Fibroblast of the conjunctiva (primary cell): ENCODE results near the gene LRRC7.
"Not testable (repeated sequence)": the region's sequence is repeated elsewhere in the genome, so short reads cannot be mapped to it uniquely, and the experiment has no call there.

Experiments
- DNase-seq: peaks from one replicate; pipeline ENCODE4 v3.0.0-alpha.2; 2010; ENCODE audit warnings: low read depth

Gene LRRC7

DNA sequence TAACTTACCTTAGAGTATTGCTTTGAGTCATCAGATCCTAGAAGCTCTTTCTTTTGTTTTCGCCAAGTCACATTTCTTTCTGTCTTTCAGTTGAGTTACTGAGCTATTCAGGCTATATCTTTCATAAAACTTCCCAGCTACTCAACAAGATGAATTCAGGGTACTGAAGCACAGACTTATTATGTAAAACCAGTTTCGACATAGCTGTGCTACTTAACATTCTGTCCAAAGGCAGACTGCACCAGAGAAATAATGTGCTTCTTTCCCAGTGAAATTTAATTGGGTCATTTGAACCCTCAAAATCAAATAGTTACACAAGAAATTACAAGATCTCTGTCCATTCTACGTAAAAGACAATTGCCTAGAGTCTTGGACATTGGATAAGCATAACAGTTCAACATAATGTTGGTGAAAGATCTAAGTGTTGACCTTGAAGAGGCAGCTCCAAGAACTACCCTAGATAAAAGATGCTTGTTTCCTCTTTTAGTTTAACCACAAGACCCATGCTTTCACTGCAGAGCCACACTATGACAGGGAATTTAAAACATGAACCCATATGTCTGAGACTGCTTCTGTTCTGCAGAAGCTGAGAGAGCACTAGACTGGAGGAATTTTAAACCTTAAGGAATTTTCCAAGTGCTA, 474.5 kb downstream of the LRRC7 start:
- DNase-seq = no peak

DNA sequence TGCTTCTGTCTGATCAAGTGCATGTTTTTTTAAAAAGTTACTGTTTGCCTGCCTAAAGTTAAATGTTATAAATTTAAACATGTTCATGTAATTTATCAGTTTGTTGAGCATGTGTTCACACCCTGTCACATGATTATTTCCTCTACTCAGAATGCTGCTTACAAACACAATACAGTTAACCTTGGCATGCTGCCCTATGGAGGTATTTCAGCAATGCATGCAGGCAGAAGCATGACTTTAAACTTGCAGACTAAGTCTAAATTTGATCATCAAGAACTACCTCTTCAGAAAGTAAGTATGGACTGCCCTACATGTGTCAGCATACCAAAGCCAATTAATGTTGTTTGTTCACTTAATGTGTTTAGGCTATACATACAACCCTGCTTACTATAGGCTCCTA, 476.1 kb downstream of the LRRC7 start:
- peak; percentile 53 for DNase-seq

DNA sequence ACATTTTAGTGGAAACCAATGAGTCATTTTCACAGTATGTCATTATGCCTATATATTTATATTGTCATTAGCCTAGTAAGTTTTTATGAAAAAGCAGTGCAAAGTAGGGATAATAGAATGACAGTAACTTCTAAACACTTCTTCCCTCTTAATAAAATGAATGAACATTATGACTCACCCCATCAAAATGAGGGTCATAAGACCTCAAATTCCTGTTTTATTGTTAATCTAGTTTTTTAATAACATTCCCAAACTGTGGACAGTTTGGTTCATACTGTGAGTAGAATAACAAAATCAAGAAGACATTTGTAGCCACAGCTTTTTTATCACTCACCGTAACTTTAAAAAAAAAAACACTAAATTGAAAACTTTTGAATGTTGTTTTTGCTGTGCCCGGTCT, 477.1 kb downstream of the LRRC7 start:
- DNase-seq = peak; percentile 4

DNA sequence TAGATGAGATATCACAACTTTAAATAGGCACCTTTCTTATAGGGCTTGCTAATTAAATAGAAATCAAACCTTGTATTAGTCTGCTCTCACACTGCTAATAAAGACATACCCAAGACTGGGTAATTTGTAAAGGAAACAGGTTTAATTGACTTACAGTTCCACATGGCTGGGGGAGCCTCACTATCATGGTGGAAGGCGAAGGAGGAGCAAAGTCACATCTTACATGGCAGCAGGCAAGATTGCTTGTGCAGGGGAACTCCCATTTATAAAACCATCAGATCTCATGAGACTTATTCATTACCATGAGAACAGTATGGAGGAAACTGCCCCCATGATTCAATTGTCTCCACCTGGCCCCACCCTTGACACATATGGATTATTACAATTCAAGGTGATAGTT, 477.9 kb downstream of the LRRC7 start:
- not testable (repeated sequence) for DNase-seq

GRCh38 chr1:70048336-70049094, 480.8 kb downstream of the LRRC7 start:
- DNase-seq = no peak

DNA sequence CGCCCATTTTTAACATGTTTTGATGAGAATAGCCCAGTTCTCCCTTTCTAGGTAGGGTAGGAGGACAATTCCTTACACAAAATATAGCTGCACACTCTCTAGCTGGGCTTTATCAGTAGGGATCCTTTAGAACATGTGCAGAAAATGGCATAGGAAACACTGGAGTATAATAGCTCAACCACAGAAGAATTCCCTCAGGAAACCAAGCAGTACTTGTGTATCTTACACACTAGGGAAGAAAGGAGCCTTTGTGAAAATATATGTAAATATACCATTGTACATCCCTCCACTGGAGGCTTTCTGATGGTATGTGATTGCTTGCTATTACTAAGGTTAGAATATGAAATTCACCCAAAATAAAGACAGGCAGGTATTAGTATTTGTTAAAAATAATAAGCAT, 484.2 kb downstream of the LRRC7 start:
- no peak for DNase-seq

DNA sequence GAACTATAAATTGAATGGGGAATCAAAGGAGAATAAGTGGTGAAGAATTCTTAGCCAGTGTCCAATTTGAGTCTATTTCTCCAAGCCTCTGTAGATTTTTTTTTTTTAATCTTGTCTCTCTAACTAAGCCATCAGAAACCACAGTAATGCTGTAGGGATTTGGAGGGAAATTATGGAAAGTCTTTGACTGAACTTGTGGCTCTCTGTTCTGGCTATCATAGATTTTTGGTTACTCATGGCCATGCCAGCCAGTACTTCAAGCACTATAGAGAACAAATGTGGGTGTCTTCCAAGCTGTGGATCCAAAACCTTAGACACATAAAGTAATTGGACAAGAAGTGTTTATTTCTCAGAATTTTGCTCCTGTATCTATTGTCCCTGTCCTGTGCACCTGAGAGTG, 489.8 kb downstream of the LRRC7 start:
- no peak for DNase-seq

DNA sequence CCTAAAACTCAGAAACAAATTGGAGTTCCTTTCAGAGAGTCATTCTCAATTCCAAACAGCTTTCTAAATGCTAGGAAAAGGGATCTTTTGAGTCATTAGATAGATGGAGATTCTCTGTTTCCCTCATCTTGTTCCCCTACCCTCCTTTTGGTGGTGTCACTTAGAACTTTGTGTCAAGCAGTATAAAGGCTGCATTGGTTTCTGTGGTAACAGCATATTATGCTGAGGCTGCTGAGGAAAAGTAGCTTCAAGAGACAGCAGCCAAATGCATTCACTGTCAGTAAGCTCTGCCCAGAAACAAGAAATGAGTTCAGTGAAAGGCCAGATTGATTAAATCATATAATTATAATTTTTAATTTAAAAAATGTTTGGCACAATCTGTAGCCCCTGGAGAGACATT, 493.5 kb downstream of the LRRC7 start:
- no peak for DNase-seq

DNA sequence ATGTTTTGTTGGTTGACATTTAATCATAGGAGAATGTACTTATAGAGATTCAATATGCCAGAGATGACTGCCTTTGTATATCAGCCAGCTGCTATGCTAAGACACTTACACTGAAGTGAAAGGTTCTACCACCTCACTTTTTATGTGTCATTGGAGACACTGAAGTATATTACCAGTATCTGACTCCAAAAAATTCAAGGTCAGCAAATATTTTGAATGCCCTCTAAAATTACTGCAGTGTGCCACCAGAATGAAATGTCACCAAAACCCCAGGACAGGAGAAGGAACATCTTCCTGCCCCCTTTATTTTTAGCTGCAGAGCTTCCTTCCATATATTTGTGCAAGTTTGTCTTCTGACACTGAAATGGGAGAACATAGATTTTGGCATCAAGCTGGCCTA, 496.1 kb downstream of the LRRC7 start:
- no peak for DNase-seq

GRCh38 chr1:70066711-70067110, 499.0 kb downstream of the LRRC7 start:
- no peak for DNase-seq

GRCh38 chr1:70071601-70072000, 503.9 kb downstream of the LRRC7 start:
- DNase-seq = peak; percentile 49

DNA sequence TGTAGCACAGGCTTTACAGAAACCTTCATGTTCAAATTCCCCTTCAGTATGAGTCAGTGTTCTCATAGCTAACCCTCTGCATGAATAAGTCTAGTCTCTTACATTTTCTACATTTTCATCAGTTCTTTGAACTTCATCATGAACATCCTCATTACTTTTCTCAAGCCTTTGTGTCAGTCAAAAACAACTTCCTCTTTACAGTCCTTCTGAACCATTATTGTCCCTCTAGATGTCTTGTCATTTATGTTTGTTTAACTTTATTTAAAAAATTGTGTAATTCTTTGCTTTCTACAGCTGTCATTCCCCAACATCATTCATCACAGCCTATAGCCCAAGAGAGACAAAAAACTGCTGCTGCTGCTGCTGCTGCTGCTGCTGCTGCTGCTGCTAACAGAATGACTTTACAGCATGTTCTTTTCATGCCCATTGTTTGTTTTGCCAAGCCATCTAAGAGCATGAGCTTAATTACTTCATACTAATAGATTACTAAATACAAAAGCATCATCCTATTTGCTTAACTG, 504.6 kb downstream of the LRRC7 start:
- DNase-seq = peak; percentile 30

DNA sequence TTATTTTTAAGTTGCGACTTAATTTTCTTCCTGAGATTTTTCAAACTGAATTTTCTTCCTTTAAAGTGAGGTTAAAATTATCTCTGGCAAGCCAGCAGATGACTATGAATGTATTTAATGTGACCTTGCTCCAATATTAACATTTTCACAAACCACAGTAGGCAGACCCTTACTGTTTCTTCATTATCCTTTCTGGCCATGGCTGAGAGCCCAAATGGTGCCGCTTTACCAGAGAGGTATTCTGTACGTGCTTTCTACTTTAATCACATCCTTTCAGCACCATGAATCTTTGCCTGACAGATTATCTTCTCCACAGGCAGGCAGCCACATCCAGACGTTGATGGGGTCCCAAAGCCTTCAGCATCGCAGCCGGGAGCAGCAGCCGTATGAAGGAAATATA, 508.0 kb downstream of the LRRC7 start:
- DNase-seq = no peak

GRCh38 chr1:70077066-70077465, 509.3 kb downstream of the LRRC7 start:
- no peak for DNase-seq

DNA sequence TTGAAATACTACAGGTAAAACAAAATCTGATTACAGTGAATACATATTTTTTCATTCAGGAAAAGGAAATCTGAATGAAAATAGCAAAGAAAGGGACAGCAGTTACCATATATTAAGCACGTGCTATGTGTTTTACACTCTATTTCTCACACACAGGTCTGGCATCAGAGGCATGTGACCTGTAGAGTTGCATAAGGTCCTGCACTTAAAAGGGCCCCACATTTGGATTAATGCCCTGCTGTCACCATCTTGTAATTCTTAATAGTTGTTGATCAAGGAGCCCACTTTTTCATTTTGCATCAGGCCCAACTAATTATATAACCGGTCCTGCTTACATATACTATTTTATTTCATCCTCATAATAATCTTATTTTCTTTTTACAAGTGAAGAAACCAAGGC, 511.8 kb downstream of the LRRC7 start:
- DNase-seq = no peak

DNA sequence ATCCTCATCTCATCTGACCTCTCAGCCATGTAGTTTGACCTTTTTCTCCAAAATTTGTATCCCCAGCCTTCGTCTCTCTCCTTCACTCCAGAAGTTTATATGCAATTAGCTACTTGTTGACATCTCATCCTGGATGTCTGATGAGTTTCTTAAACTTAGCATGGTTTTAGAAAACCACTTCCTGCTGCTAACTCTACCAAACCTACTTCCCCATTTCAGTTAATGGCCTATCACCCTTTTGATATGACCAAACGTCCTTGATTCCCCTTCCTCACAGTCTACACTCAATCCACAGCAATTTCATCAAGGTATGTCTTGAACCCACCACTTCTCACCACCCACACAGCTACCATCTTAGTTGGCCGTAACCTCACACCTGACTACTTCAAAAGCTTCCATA, 515.8 kb downstream of the LRRC7 start:
- no peak for DNase-seq

DNA sequence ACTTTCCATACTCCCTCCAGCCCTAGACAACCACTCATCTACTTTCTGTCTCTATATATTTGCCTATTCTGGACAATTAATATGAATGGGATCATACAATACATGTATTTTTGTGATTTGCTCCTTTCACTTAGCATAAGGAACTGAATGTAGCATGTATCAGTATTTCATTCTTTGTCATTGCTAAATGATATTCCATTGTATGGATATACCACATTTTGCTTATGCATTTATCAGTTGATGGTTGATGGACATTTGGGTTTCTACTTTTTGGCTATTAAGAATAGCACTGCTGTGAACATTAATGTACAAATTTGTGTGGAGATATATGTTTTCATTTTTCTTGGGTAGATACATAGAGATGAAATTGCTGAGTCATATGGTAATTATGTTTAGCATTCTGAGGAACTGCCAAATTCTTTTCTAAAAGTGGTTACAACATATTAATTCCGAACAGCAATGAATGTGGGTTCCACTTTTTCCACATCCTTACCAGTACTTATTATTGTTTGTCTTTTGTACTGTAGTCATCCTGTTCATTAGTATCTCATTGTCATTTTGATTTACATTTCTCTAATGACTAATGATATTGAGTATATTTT, 516.7 kb downstream of the LRRC7 start:
- peak; percentile 8 for DNase-seq

DNA sequence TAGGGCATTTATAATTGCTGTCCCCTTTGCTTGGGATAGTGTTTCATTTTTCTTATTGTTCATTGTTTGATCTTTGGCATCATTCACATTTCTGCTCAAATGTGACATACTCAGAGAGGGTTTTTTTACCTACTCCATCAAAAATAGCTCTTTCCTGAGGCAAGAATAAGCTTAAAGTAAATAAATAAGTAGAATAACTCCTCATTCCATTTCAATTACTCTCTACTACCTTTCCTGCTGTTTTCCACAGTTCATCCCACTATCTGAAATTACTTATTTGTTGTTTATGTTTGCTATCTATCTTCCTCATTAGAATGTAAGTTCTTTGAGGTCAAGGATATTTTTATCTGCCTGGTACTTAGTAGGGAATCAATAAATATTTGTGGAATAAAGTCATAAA, 517.8 kb downstream of the LRRC7 start:
- no peak for DNase-seq

GRCh38 chr1:70086897-70087296, 519.2 kb downstream of the LRRC7 start:
- no peak for DNase-seq

- DNase-seq = no peak
Observed at GRCh38 chr1:70090141-70090540, 522.4 kb downstream of the LRRC7 start.

GRCh38 chr1:70090875-70091274, 523.2 kb downstream of the LRRC7 start:
- DNase-seq = peak; percentile 31

DNA sequence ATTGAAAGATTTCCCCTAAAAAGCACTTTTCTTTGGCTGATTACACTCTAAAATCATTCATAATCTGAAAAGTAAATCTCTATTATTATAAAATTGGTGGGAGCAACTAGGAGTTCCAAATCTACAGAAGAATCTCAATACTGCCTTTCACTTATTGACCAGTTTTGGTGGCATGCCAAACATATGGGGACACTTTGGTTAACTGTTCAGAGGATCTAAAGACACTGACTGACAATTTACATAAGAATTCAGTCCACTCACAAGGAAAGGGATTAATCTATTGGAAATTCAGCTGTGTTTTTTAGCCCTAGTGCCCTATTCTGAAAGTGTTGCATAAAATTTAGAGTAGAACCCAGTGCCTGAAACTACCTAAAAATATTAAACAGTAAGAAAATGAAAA, 524.1 kb downstream of the LRRC7 start:
- DNase-seq = no peak

- DNase-seq = no peak
Observed at GRCh38 chr1:70092526-70092925, 524.8 kb downstream of the LRRC7 start.
